IMR-90 (cell line): Measurements from ENCODE around the gene RAB40A. TPM values are rescaled to one million over a fixed set of nuclear protein-coding genes. Genes with fewer than 3 reads are reported as not detected.

Source experiments
- ATAC-seq: fragments of 200-7000 bp; cut with Tn5 transposase; 2 replicates; pipeline ENCODE4 v1.9.1; 2020; ENCODE audit warnings: low read depth, mild to moderate bottlenecking, moderate library complexity
- BruUV-seq: library from RNA; stranded (reverse); fragments of 400-500 nt; replicated peaks from 2 replicates; lab custom pipeline; 2021; lab: Mats Ljungman, UMichigan
- CTCF ChIA-PET: fragments of 300-600 bp; formaldehyde crosslinking; extraction: SDS; loops from one replicate; lab custom pipeline; 2021; ENCODE audit warnings: antibody characterized with exemption; lab: Yijun Ruan, JAX
- POLR2A ChIA-PET: fragments of 300-600 bp; sonication (Branson Sonifier 250); formaldehyde crosslinking; loops from one replicate; lab custom pipeline; 2022; ENCODE audit warnings: antibody characterized with exemption; ENCODE audit not compliant: unreplicated experiment; lab: Charles Lee
- DNase-seq: peaks from one replicate; pipeline ENCODE4 v3.0.0; 2013
- H2AFZ ChIP-seq: replicated peaks from 2 replicates; pipeline ENCODE3; 2013; ENCODE audit warnings: low read length, mild to moderate bottlenecking; ENCODE audit not compliant: poor library complexity
- H2AK5ac ChIP-seq: 2 replicates; pipeline ENCODE4 v1.6.1; 2013; ENCODE audit warnings: low read depth, low read length, inconsistent platforms
- H2AK9ac ChIP-seq: replicated peaks from 2 replicates; pipeline ENCODE3; 2013; ENCODE audit warnings: mild to moderate bottlenecking, low read depth, low read length, moderate library complexity; ENCODE audit not compliant: poor library complexity
- H2BK120ac ChIP-seq: 2 replicates; pipeline ENCODE4 v1.6.1; 2013; ENCODE audit warnings: low read depth, low read length, inconsistent platforms
- H2BK15ac ChIP-seq: 3 replicates; pipeline ENCODE4 v1.6.1; 2013; ENCODE audit warnings: low read depth, low read length, inconsistent platforms
- H2BK20ac ChIP-seq: 2 replicates; pipeline ENCODE4 v1.6.1; 2013; ENCODE audit warnings: low read depth, mild to moderate bottlenecking, inconsistent platforms, low read length, moderate library complexity
- H2BK5ac ChIP-seq: 2 replicates; pipeline ENCODE4 v1.6.1; 2013; ENCODE audit warnings: mild to moderate bottlenecking, low read depth, low read length, inconsistent platforms; ENCODE audit not compliant: poor library complexity, severe bottlenecking
- H3K14ac ChIP-seq: replicated peaks from 2 replicates; pipeline ENCODE4 v1.6.1; 2013; ENCODE audit warnings: low read depth, low read length, inconsistent platforms
- H3K18ac ChIP-seq: 2 replicates; pipeline ENCODE4 v1.6.1; 2013; ENCODE audit warnings: low read depth, low read length, control low read depth
- H3K23ac ChIP-seq: 2 replicates; pipeline ENCODE4 v1.6.1; 2013; ENCODE audit warnings: low read depth, low read length, inconsistent platforms
- H3K27ac ChIP-seq: 2 replicates; pipeline ENCODE4 v1.5.1; 2013; ENCODE audit warnings: mild to moderate bottlenecking, control low read depth, low read length; ENCODE audit not compliant: insufficient read depth
- H3K27me3 ChIP-seq: 2 replicates; pipeline ENCODE4 v1.6.1; 2013; ENCODE audit warnings: low read length; ENCODE audit not compliant: control insufficient read depth, insufficient read depth
- H3K36me3 ChIP-seq: 2 replicates; pipeline ENCODE4 v1.6.1; 2013; ENCODE audit warnings: low read length, mixed read lengths; ENCODE audit not compliant: control insufficient read depth, insufficient read depth
- H3K4ac ChIP-seq: 2 replicates; pipeline ENCODE4 v1.6.1; 2013; ENCODE audit warnings: low read depth, low read length, inconsistent platforms
- H3K4me1 ChIP-seq: 2 replicates; pipeline ENCODE4 v1.6.1; 2013; ENCODE audit warnings: low read length, mixed read lengths; ENCODE audit not compliant: control insufficient read depth, insufficient read depth
- H3K4me2 ChIP-seq: 2 replicates; pipeline ENCODE4 v1.6.1; 2013; ENCODE audit warnings: low read depth, mild to moderate bottlenecking, control low read depth, low read length, moderate library complexity
- H3K4me3 ChIP-seq: 2 replicates; pipeline ENCODE4 v1.5.1; 2013; ENCODE audit warnings: low read depth, mild to moderate bottlenecking, control low read depth, low read length, moderate library complexity; ENCODE audit not compliant: insufficient read depth
- H3K56ac ChIP-seq: 2 replicates; pipeline ENCODE4 v1.6.1; 2013; ENCODE audit warnings: low read length, inconsistent platforms; ENCODE audit not compliant: insufficient read depth; ENCODE audit errors: extremely low read depth
- H3K79me1 ChIP-seq, 2 experiments: 2 replicates each; pipeline ENCODE4 v1.6.1; 2013; ENCODE audit warnings: low read length in 2 of 2, inconsistent platforms in 1 of 2, low read depth in 1 of 2
- H3K9ac ChIP-seq: 2 replicates; pipeline ENCODE4 v1.6.1; 2013; ENCODE audit warnings: low read depth, low read length, control low read depth
- H3K9me1 ChIP-seq: 2 replicates; pipeline ENCODE4 v1.6.1; 2013; ENCODE audit warnings: low read length, inconsistent platforms; ENCODE audit not compliant: insufficient read depth
- H3K9me3 ChIP-seq: 2 replicates; pipeline ENCODE4 v1.6.1; 2013; ENCODE audit warnings: low read length; ENCODE audit not compliant: control insufficient read depth, insufficient read depth
- H4K20me1 ChIP-seq: 2 replicates; pipeline ENCODE4 v1.6.1; 2013; ENCODE audit warnings: low read length, inconsistent platforms; ENCODE audit not compliant: insufficient read depth
- H4K5ac ChIP-seq: 2 replicates; pipeline ENCODE4 v1.6.1; 2013; ENCODE audit warnings: mild to moderate bottlenecking, low read depth, low read length, control low read depth
- H4K8ac ChIP-seq, 2 experiments: 2 replicates each; pipeline ENCODE4 v1.6.1; 2013; ENCODE audit warnings: low read depth in 2 of 2, low read length in 2 of 2, control low read depth in 1 of 2, inconsistent platforms in 1 of 2
- H4K91ac ChIP-seq: 2 replicates; pipeline ENCODE4 v1.6.1; 2013; ENCODE audit warnings: low read depth, low read length, inconsistent platforms; ENCODE audit not compliant: insufficient read depth
- CEBPB ChIP-seq: IDR thresholded peaks from 2 replicates; pipeline ENCODE4 v1.6.1; 2012; ENCODE audit warnings: low read depth, low read length, improper control_type of control experiment
- CHD1 ChIP-seq: IDR thresholded peaks from 2 replicates; pipeline ENCODE4 v1.6.1; 2012; ENCODE audit warnings: low read depth, low read length, improper control_type of control experiment
- FOS ChIP-seq: fragments of 150-350 bp; IDR thresholded peaks from 2 replicates; pipeline ENCODE4 v1.6.1; 2016; ENCODE audit warnings: low read depth, low read length
- SMC3 ChIP-seq: fragments of 150-350 bp; IDR thresholded peaks from 2 replicates; pipeline ENCODE4 v1.6.1; 2016; ENCODE audit warnings: low read depth, mild to moderate bottlenecking, antibody characterized with exemption, low read length, moderate library complexity
- WGBS, 2 experiments: methylation state at CpG; one replicate each; pipeline versions ENCODE4 v1.1.5 to v1.1.7; 2013; ENCODE audit warnings: missing lambda C conversion rate in 2 of 2; ENCODE audit not compliant: insufficient read length in 1 of 2; ENCODE audit errors: extremely low coverage in 2 of 2; 5-methylcytosine and 5-hydroxymethylcytosine counted together
- dilution Hi-C: fragments of 300-500 bp; cut with HindIII; formaldehyde crosslinking; loops from one replicate; pipeline ENCODE4 v1.14.3; 2018; ENCODE audit warnings: low sequenced_read_pairs; ENCODE audit not compliant: unreplicated experiment
- in situ Hi-C: fragments of 300-500 bp; cut with MboI; formaldehyde crosslinking; loops from 3 replicates; pipeline ENCODE4 v1.14.3; 2019; ENCODE audit warnings: low sequenced_read_pairs, inconsistent platforms, mixed read lengths
- intact Hi-C: fragments of 100-400 bp; cut with micrococcal nuclease; formaldehyde crosslinking; loops from 2 replicates; pipeline ENCODE4 v1.10.0; 2022
- polyA plus RNA-seq, 3 experiments: library from polyadenylated mRNA; depleted of rRNA; stranded (reverse); fragments of >200 nt; gene quantifications; 2 replicates each; pipeline ENCODE4 v1.2.3, GENCODE V29; 2012; ENCODE audit warnings: low replicate concordance in 1 of 3
- total RNA-seq: library from RNA; depleted of rRNA; stranded (reverse); fragments of >200 nt; gene quantifications from 2 replicates; pipeline ENCODE4 v1.2.3, GENCODE V29; 2012
- TF ChIP-seq, protein P1 (sequence below): fragments of 150-350 bp; IDR thresholded peaks from 2 replicates; pipeline ENCODE4 v1.6.1; 2017; ENCODE audit warnings: mild to moderate bottlenecking, antibody characterized with exemption, low read length, low read depth

RAB40A gene
- total and polyA plus RNA-seq, 2 of the 4 experiments (the other 2 are of a cell fraction): under 0.01 to 0.26 TPM

DNA sequence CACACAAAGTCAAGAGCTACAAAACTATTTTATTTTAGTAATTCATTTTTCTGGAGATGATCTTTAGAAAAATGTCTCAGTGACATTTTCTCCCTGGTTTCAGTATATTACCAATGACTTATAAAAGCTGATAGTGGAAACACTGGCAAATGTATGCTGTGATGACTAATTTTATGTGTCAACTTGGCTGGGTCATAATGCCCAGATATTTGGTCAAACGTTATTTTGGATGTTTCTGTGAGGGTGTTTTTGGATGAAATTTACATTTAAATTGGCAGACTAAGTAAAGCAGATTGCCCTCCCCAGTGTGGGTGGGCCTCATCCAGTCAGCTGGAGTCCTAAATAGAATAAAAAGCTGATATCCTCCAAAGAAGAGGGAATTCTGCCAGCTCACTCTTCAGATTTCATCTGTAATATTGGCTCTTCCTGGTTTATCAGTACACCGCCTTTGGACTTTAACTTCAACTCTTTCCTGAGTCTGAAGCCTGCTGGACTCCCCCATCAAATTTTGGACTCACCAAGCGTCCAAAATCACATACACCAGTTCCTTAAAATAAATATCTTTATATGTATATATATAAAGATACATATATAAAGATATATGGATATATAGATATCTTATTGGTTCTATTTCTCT, 31.2 kb upstream of the RAB40A start:
- ATAC-seq: no peak
- Histone ChIP-seq H4K5ac (no peak overlapping the region), H2BK15ac (no peak overlapping the region), H2AFZ (no peak overlapping the region), H3K9ac (no peak overlapping the region), H2BK20ac (no peak overlapping the region), H3K27me3 (no peaks in the 10 kb centered on the region), H3K23ac (no peak overlapping the region), H2AK9ac (no peak overlapping the region), H3K4me1 (no peaks in the 10 kb centered on the region), H2BK5ac (no peak overlapping the region), H3K56ac (no peak overlapping the region), H3K4me2 (no peak overlapping the region), H3K14ac (no peak overlapping the region), H4K20me1 (no peaks in the 10 kb centered on the region), H3K4ac (no peak overlapping the region), H3K79me1 (no peaks in the 10 kb centered on the region), H3K9me1 (no peaks in the 10 kb centered on the region), H3K9me3 (no peaks in the 10 kb centered on the region), H4K8ac (no peak overlapping the region), H4K91ac (no peak overlapping the region), H2BK120ac (no peak overlapping the region), H3K18ac (no peak overlapping the region), H3K4me3 (no peak overlapping the region), H2AK5ac (no peak overlapping the region), H3K27ac (no peak overlapping the region), H3K36me3 (no peaks in the 10 kb centered on the region)
- DNase-seq: no peak
- CTCF ChIA-PET: interaction anchor here (0.7 to 1.2 kb wide), 3 partner anchors 14 to 136 kb away, joined by 3 to 5 read pairs (median 3); no protein-coding TSS in a partner anchor
- POLR2A ChIA-PET: no interaction called here
- intact Hi-C loops: no loop called here
- TF ChIP-seq CEBPB: no peak
- TF ChIP-seq, protein P1, sequence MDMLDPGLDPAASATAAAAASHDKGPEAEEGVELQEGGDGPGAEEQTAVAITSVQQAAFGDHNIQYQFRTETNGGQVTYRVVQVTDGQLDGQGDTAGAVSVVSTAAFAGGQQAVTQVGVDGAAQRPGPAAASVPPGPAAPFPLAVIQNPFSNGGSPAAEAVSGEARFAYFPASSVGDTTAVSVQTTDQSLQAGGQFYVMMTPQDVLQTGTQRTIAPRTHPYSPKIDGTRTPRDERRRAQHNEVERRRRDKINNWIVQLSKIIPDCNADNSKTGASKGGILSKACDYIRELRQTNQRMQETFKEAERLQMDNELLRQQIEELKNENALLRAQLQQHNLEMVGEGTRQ: no peak
- no peak for TF ChIP-seq FOS
- TF ChIP-seq CHD1: no peak
- no peak for TF ChIP-seq SMC3
- in situ Hi-C loops: no loop called here
- dilution Hi-C loops: no loop called here
- no CpG with 5 or more reads among the region's 3 CpGs for WGBS, 2 experiments
- no TSS peak for BruUV-seq
